OCI-LY1 (cell line): ENCODE measurements around the gene SLC6A16.
A peak's percentile ranks its signal among the peaks of the same experiment; 100 is the strongest.

Experiments used
- EZH2 ChIP-seq: fragments of 200-600 bp; sonication (generic), shearing (Covaris generic); IDR thresholded peaks from 2 replicates; pipeline ENCODE4 v1.8.0; 2017; ENCODE audit warnings: borderline replicate concordance, mixed run types, mild to moderate bottlenecking, antibody characterized with exemption, low read length, moderate library complexity, mixed read lengths
- TF ChIP-seq, protein P1 (sequence below): fragments of 200-600 bp; sonication (generic), shearing (Covaris generic); IDR thresholded peaks from 2 replicates; pipeline ENCODE4 v1.5.1; 2017; ENCODE audit warnings: mild to moderate bottlenecking, antibody characterized with exemption, low read length, moderate library complexity, mixed read lengths

DNA sequence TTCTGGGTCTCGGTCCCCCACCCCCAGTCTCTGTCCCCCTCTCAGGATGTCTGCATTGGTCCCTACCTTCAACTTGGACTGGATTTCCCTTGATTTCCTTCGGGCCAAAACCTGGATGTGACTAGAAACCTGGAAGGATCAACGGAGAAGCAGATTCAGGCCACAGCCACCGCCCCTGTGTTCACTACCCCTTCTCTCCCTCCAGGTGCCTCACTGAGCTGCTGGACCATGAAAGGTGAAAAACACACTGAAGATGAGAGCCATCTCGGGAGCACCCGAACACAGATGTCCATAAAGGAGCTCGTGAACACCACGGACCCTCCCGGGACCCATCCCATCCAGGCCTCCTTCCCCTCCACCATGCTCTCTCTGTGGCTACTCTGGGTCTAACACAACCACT is 32.2 kb upstream of the SLC6A16 start:
- TF ChIP-seq, protein P1, sequence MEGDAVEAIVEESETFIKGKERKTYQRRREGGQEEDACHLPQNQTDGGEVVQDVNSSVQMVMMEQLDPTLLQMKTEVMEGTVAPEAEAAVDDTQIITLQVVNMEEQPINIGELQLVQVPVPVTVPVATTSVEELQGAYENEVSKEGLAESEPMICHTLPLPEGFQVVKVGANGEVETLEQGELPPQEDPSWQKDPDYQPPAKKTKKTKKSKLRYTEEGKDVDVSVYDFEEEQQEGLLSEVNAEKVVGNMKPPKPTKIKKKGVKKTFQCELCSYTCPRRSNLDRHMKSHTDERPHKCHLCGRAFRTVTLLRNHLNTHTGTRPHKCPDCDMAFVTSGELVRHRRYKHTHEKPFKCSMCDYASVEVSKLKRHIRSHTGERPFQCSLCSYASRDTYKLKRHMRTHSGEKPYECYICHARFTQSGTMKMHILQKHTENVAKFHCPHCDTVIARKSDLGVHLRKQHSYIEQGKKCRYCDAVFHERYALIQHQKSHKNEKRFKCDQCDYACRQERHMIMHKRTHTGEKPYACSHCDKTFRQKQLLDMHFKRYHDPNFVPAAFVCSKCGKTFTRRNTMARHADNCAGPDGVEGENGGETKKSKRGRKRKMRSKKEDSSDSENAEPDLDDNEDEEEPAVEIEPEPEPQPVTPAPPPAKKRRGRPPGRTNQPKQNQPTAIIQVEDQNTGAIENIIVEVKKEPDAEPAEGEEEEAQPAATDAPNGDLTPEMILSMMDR: peak; percentile 6; the same call in 1 of the 2 replicates
- TF ChIP-seq EZH2: no peak
